ENCODE data around the gene STXBP4.

DNA sequence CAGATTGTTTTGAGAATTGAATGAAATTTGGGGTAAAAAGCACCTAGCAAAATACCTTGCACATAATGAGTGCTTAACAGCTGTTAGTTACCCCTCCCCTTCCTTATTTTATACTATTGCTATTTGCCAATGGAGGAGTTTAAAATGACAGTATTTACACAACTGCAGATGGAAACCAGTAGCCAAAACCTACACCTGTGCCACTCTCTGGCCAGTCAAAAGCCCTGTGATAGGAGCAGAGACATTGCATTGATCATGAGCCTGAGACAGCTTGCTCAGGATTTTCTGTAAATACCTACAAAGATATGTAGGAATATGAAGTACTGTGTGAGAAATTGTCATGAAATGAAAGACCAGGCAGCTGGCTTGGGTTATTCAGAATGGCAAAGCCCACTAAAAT lies 180.9 kb downstream of the STXBP4 start:
- no peak for TF ChIP-seq POLR2AphosphoS5 (IDR thresholded peaks at IDR 0.05)
- TF ChIP-seq, protein P1, sequence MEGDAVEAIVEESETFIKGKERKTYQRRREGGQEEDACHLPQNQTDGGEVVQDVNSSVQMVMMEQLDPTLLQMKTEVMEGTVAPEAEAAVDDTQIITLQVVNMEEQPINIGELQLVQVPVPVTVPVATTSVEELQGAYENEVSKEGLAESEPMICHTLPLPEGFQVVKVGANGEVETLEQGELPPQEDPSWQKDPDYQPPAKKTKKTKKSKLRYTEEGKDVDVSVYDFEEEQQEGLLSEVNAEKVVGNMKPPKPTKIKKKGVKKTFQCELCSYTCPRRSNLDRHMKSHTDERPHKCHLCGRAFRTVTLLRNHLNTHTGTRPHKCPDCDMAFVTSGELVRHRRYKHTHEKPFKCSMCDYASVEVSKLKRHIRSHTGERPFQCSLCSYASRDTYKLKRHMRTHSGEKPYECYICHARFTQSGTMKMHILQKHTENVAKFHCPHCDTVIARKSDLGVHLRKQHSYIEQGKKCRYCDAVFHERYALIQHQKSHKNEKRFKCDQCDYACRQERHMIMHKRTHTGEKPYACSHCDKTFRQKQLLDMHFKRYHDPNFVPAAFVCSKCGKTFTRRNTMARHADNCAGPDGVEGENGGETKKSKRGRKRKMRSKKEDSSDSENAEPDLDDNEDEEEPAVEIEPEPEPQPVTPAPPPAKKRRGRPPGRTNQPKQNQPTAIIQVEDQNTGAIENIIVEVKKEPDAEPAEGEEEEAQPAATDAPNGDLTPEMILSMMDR (IDR thresholded peaks at IDR 0.05), result no peak
